OCI-LY3 (cell line): ENCODE results near the gene TNF.

Experiments
- H2AFZ ChIP-seq: fragments of 200-600, 300-600 bp; shearing (Covaris generic); 2 replicates; pipeline ENCODE4 v1.6.0; 2014; ENCODE audit warnings: antibody characterized with exemption, low read depth, low read length
- H3K27ac ChIP-seq: fragments of 200-600, 300-600 bp; sonication (generic); 2 replicates; pipeline ENCODE4 v1.5.1; 2014; ENCODE audit warnings: mild to moderate bottlenecking, low read length, moderate library complexity, mixed read lengths
- H3K27me3 ChIP-seq: fragments of 200-600, 300-600 bp; sonication (generic); 2 replicates; pipeline ENCODE4 v1.6.1; 2014; ENCODE audit warnings: low read depth, low read length, mixed read lengths
- H3K36me3 ChIP-seq: fragments of 200-600, 300-600 bp; sonication (generic); replicated peaks from 2 replicates; pipeline ENCODE3; 2014; ENCODE audit warnings: low read depth, low read length, mixed read lengths
- H3K4me1 ChIP-seq: fragments of 300-600, 200-600 bp; sonication (generic); 2 replicates; pipeline ENCODE4 v1.6.1; 2014; ENCODE audit warnings: low read length, mixed read lengths
- H3K4me2 ChIP-seq: fragments of 200-600, 300-600 bp; sonication (generic); 2 replicates; pipeline ENCODE4 v1.6.1; 2014; ENCODE audit warnings: low read length, mixed read lengths
- H3K4me3 ChIP-seq: fragments of 300-600, 200-600 bp; sonication (generic); 2 replicates; pipeline ENCODE4 v1.5.1; 2014; ENCODE audit warnings: antibody characterized with exemption, mild to moderate bottlenecking, low read length, moderate library complexity
- H3K79me2 ChIP-seq: fragments of 300-600, 200-600 bp; shearing (Covaris generic); 2 replicates; pipeline ENCODE4 v1.6.1; 2014; ENCODE audit warnings: mild to moderate bottlenecking, low read length, mixed read lengths
- H3K9ac ChIP-seq: fragments of 300-600, 200-600 bp; shearing (Covaris generic); 2 replicates; pipeline ENCODE4 v1.6.0; 2014; ENCODE audit warnings: mild to moderate bottlenecking, low read length, moderate library complexity
- H3K9me3 ChIP-seq: fragments of 200-600, 300-600 bp; shearing (Covaris generic); 2 replicates; pipeline ENCODE4 v1.6.1; 2014; ENCODE audit warnings: low read length, mixed read lengths; ENCODE audit not compliant: insufficient read depth
- H4K20me1 ChIP-seq: fragments of 200-600, 300-600 bp; sonication (generic); 2 replicates; pipeline ENCODE4 v1.6.1; 2016; ENCODE audit warnings: low read length, mixed read lengths; ENCODE audit not compliant: insufficient read depth
- EZH2phosphoT487 ChIP-seq: fragments of 200-600 bp; shearing (Covaris generic); IDR thresholded peaks from 2 replicates; pipeline ENCODE4 v1.6.1; 2018; ENCODE audit warnings: antibody characterized with exemption, mixed run types, low read depth
- TF ChIP-seq, protein P1 (sequence below): fragments of 200-600, 300-600 bp; sonication (generic); IDR thresholded peaks from 2 replicates; pipeline ENCODE4 v1.5.1; 2014; ENCODE audit warnings: antibody characterized with exemption, low read length, low read depth

Gene TNF

DNA sequence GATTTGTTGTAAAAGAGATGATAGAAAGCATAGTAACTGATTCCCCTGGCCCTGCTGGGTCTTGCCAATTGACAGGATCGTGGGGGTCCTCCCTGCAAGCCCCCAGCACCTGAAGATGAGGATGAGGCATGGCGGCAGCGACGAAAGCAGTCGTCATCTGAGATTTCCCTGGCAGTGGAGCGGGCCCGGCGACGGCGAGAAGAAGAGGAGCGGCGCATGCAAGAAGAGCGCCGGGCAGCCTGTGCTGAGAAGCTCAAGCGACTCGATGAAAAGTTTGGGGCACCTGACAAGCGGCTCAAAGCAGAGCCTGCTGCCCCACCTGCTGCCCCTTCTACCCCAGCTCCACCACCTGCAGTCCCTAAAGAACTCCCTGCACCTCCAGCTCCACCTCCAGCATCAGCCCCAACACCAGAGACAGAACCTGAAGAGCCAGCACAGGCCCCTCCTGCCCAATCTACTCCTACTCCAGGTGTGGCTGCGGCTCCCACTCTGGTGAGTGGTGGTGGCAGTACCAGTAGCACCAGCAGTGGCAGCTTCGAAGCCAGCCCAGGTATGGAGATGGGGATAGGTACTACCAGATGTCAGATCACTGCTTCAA lies 52.4 kb downstream of the TNF start:
- Histone ChIP-seq H3K27me3 (no peaks in the 10 kb centered on the region), H3K4me2 (no peak overlapping the region), H3K79me2 (peaks cover 24% of the 10 kb centered on the region), H3K9me3 (no peaks in the 10 kb centered on the region), H2AFZ (no peak overlapping the region), H3K36me3 (peaks cover 59% of the 10 kb centered on the region), H3K4me1 (no peaks in the 10 kb centered on the region), H3K4me3 (no peak overlapping the region), H3K9ac (no peak overlapping the region), H3K27ac (no peak overlapping the region), H4K20me1 (peaks cover 5% of the 10 kb centered on the region; the same call in 1 of the 2 replicates)
- TF ChIP-seq, protein P1, sequence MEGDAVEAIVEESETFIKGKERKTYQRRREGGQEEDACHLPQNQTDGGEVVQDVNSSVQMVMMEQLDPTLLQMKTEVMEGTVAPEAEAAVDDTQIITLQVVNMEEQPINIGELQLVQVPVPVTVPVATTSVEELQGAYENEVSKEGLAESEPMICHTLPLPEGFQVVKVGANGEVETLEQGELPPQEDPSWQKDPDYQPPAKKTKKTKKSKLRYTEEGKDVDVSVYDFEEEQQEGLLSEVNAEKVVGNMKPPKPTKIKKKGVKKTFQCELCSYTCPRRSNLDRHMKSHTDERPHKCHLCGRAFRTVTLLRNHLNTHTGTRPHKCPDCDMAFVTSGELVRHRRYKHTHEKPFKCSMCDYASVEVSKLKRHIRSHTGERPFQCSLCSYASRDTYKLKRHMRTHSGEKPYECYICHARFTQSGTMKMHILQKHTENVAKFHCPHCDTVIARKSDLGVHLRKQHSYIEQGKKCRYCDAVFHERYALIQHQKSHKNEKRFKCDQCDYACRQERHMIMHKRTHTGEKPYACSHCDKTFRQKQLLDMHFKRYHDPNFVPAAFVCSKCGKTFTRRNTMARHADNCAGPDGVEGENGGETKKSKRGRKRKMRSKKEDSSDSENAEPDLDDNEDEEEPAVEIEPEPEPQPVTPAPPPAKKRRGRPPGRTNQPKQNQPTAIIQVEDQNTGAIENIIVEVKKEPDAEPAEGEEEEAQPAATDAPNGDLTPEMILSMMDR, result no peak
- TF ChIP-seq EZH2phosphoT487, result no peak
